IMR-90 (cell line): ENCODE data around the gene ARF1. TPM values are rescaled to one million over a fixed set of nuclear protein-coding genes. Genes with fewer than 3 reads are reported as not detected.

Source experiments
- ATAC-seq: fragments of 200-7000 bp; cut with Tn5 transposase; 2 replicates; pipeline ENCODE4 v1.9.1; 2020; ENCODE audit warnings: low read depth, mild to moderate bottlenecking, moderate library complexity
- BruUV-seq: library from RNA; stranded (reverse); fragments of 400-500 nt; replicated peaks from 2 replicates; lab custom pipeline; 2021; lab: Mats Ljungman, UMichigan
- CTCF ChIA-PET: fragments of 300-600 bp; formaldehyde crosslinking; extraction: SDS; loops from one replicate; lab custom pipeline; 2021; ENCODE audit warnings: antibody characterized with exemption; lab: Yijun Ruan, JAX
- POLR2A ChIA-PET: fragments of 300-600 bp; sonication (Branson Sonifier 250); formaldehyde crosslinking; loops from one replicate; lab custom pipeline; 2022; ENCODE audit warnings: antibody characterized with exemption; ENCODE audit not compliant: unreplicated experiment; lab: Charles Lee
- DNase-seq: peaks from one replicate; pipeline ENCODE4 v3.0.0; 2013
- H2AFZ ChIP-seq: replicated peaks from 2 replicates; pipeline ENCODE3; 2013; ENCODE audit warnings: low read length, mild to moderate bottlenecking; ENCODE audit not compliant: poor library complexity
- H2AK5ac ChIP-seq: 2 replicates; pipeline ENCODE4 v1.6.1; 2013; ENCODE audit warnings: low read depth, low read length, inconsistent platforms
- H2AK9ac ChIP-seq: replicated peaks from 2 replicates; pipeline ENCODE3; 2013; ENCODE audit warnings: mild to moderate bottlenecking, low read depth, low read length, moderate library complexity; ENCODE audit not compliant: poor library complexity
- H2BK120ac ChIP-seq: 2 replicates; pipeline ENCODE4 v1.6.1; 2013; ENCODE audit warnings: low read depth, low read length, inconsistent platforms
- H2BK15ac ChIP-seq: 3 replicates; pipeline ENCODE4 v1.6.1; 2013; ENCODE audit warnings: low read depth, low read length, inconsistent platforms
- H2BK20ac ChIP-seq: 2 replicates; pipeline ENCODE4 v1.6.1; 2013; ENCODE audit warnings: low read depth, mild to moderate bottlenecking, inconsistent platforms, low read length, moderate library complexity
- H2BK5ac ChIP-seq: 2 replicates; pipeline ENCODE4 v1.6.1; 2013; ENCODE audit warnings: mild to moderate bottlenecking, low read depth, low read length, inconsistent platforms; ENCODE audit not compliant: poor library complexity, severe bottlenecking
- H3K14ac ChIP-seq: replicated peaks from 2 replicates; pipeline ENCODE4 v1.6.1; 2013; ENCODE audit warnings: low read depth, low read length, inconsistent platforms
- H3K18ac ChIP-seq: 2 replicates; pipeline ENCODE4 v1.6.1; 2013; ENCODE audit warnings: low read depth, low read length, control low read depth
- H3K23ac ChIP-seq: 2 replicates; pipeline ENCODE4 v1.6.1; 2013; ENCODE audit warnings: low read depth, low read length, inconsistent platforms
- H3K27ac ChIP-seq: 2 replicates; pipeline ENCODE4 v1.5.1; 2013; ENCODE audit warnings: mild to moderate bottlenecking, control low read depth, low read length; ENCODE audit not compliant: insufficient read depth
- H3K27me3 ChIP-seq: 2 replicates; pipeline ENCODE4 v1.6.1; 2013; ENCODE audit warnings: low read length; ENCODE audit not compliant: control insufficient read depth, insufficient read depth
- H3K36me3 ChIP-seq: 2 replicates; pipeline ENCODE4 v1.6.1; 2013; ENCODE audit warnings: low read length, mixed read lengths; ENCODE audit not compliant: control insufficient read depth, insufficient read depth
- H3K4ac ChIP-seq: 2 replicates; pipeline ENCODE4 v1.6.1; 2013; ENCODE audit warnings: low read depth, low read length, inconsistent platforms
- H3K4me1 ChIP-seq: 2 replicates; pipeline ENCODE4 v1.6.1; 2013; ENCODE audit warnings: low read length, mixed read lengths; ENCODE audit not compliant: control insufficient read depth, insufficient read depth
- H3K4me2 ChIP-seq: 2 replicates; pipeline ENCODE4 v1.6.1; 2013; ENCODE audit warnings: low read depth, mild to moderate bottlenecking, control low read depth, low read length, moderate library complexity
- H3K4me3 ChIP-seq: 2 replicates; pipeline ENCODE4 v1.5.1; 2013; ENCODE audit warnings: low read depth, mild to moderate bottlenecking, control low read depth, low read length, moderate library complexity; ENCODE audit not compliant: insufficient read depth
- H3K56ac ChIP-seq: 2 replicates; pipeline ENCODE4 v1.6.1; 2013; ENCODE audit warnings: low read length, inconsistent platforms; ENCODE audit not compliant: insufficient read depth; ENCODE audit errors: extremely low read depth
- H3K79me1 ChIP-seq, 2 experiments: 2 replicates each; pipeline ENCODE4 v1.6.1; 2013; ENCODE audit warnings: low read length in 2 of 2, inconsistent platforms in 1 of 2, low read depth in 1 of 2
- H3K9ac ChIP-seq: 2 replicates; pipeline ENCODE4 v1.6.1; 2013; ENCODE audit warnings: low read depth, low read length, control low read depth
- H3K9me1 ChIP-seq: 2 replicates; pipeline ENCODE4 v1.6.1; 2013; ENCODE audit warnings: low read length, inconsistent platforms; ENCODE audit not compliant: insufficient read depth
- H3K9me3 ChIP-seq: 2 replicates; pipeline ENCODE4 v1.6.1; 2013; ENCODE audit warnings: low read length; ENCODE audit not compliant: control insufficient read depth, insufficient read depth
- H4K20me1 ChIP-seq: 2 replicates; pipeline ENCODE4 v1.6.1; 2013; ENCODE audit warnings: low read length, inconsistent platforms; ENCODE audit not compliant: insufficient read depth
- H4K5ac ChIP-seq: 2 replicates; pipeline ENCODE4 v1.6.1; 2013; ENCODE audit warnings: mild to moderate bottlenecking, low read depth, low read length, control low read depth
- H4K8ac ChIP-seq, 2 experiments: 2 replicates each; pipeline ENCODE4 v1.6.1; 2013; ENCODE audit warnings: low read depth in 2 of 2, low read length in 2 of 2, control low read depth in 1 of 2, inconsistent platforms in 1 of 2
- H4K91ac ChIP-seq: 2 replicates; pipeline ENCODE4 v1.6.1; 2013; ENCODE audit warnings: low read depth, low read length, inconsistent platforms; ENCODE audit not compliant: insufficient read depth
- BHLHE40 ChIP-seq: fragments of 150-350 bp; IDR thresholded peaks from 2 replicates; pipeline ENCODE4 v1.6.1; 2016; ENCODE audit warnings: mild to moderate bottlenecking, low read depth, low read length
- CEBPB ChIP-seq: IDR thresholded peaks from 2 replicates; pipeline ENCODE4 v1.6.1; 2012; ENCODE audit warnings: low read depth, low read length, improper control_type of control experiment
- CHD1 ChIP-seq: IDR thresholded peaks from 2 replicates; pipeline ENCODE4 v1.6.1; 2012; ENCODE audit warnings: low read depth, low read length, improper control_type of control experiment
- FOS ChIP-seq: fragments of 150-350 bp; IDR thresholded peaks from 2 replicates; pipeline ENCODE4 v1.6.1; 2016; ENCODE audit warnings: low read depth, low read length
- MAFK ChIP-seq: IDR thresholded peaks from 2 replicates; pipeline ENCODE4 v1.6.1; 2012; ENCODE audit warnings: low read depth, low read length, improper control_type of control experiment
- MAZ ChIP-seq: IDR thresholded peaks from 2 replicates; pipeline ENCODE4 v1.6.1; 2012; ENCODE audit warnings: low read depth, mild to moderate bottlenecking, low read length, improper control_type of control experiment, moderate library complexity, borderline replicate concordance
- MXI1 ChIP-seq: IDR thresholded peaks from 2 replicates; pipeline ENCODE4 v1.6.1; 2012; ENCODE audit warnings: low read depth, mild to moderate bottlenecking, low read length, moderate library complexity, borderline replicate concordance
- NFE2L2 ChIP-seq: fragments of 150-350 bp; IDR thresholded peaks from 2 replicates; pipeline ENCODE4 v1.6.1; 2016; ENCODE audit warnings: low read depth, mild to moderate bottlenecking, low read length
- POLR2A ChIP-seq: IDR thresholded peaks from 2 replicates; pipeline ENCODE4 v1.6.1; 2012; ENCODE audit warnings: mild to moderate bottlenecking, low read depth, low read length
- RCOR1 ChIP-seq: IDR thresholded peaks from 2 replicates; pipeline ENCODE4 v1.6.1; 2012; ENCODE audit warnings: mild to moderate bottlenecking, low read length, improper control_type of control experiment; ENCODE audit not compliant: insufficient replicate concordance
- RFX5 ChIP-seq: IDR thresholded peaks from 2 replicates; pipeline ENCODE4 v1.8.0; 2012; ENCODE audit warnings: low read depth, mild to moderate bottlenecking, low read length, moderate library complexity
- USF2 ChIP-seq: fragments of 150-350 bp; IDR thresholded peaks from 2 replicates; pipeline ENCODE4 v1.6.1; 2017; ENCODE audit warnings: mild to moderate bottlenecking, antibody characterized with exemption, low read length, low read depth
- WGBS, 2 experiments: methylation state at CpG; one replicate each; pipeline versions ENCODE4 v1.1.5 to v1.1.7; 2013; ENCODE audit warnings: missing lambda C conversion rate in 2 of 2; ENCODE audit not compliant: insufficient read length in 1 of 2; ENCODE audit errors: extremely low coverage in 2 of 2; 5-methylcytosine and 5-hydroxymethylcytosine counted together
- dilution Hi-C: fragments of 300-500 bp; cut with HindIII; formaldehyde crosslinking; loops from one replicate; pipeline ENCODE4 v1.14.3; 2018; ENCODE audit warnings: low sequenced_read_pairs; ENCODE audit not compliant: unreplicated experiment
- in situ Hi-C: fragments of 300-500 bp; cut with MboI; formaldehyde crosslinking; loops from 3 replicates; pipeline ENCODE4 v1.14.3; 2019; ENCODE audit warnings: low sequenced_read_pairs, inconsistent platforms, mixed read lengths
- intact Hi-C: fragments of 100-400 bp; cut with micrococcal nuclease; formaldehyde crosslinking; loops from 2 replicates; pipeline ENCODE4 v1.10.0; 2022
- polyA plus RNA-seq, 3 experiments: library from polyadenylated mRNA; depleted of rRNA; stranded (reverse); fragments of >200 nt; gene quantifications; 2 replicates each; pipeline ENCODE4 v1.2.3, GENCODE V29; 2012; ENCODE audit warnings: low replicate concordance in 1 of 3
- total RNA-seq: library from RNA; depleted of rRNA; stranded (reverse); fragments of >200 nt; gene quantifications from 2 replicates; pipeline ENCODE4 v1.2.3, GENCODE V29; 2012

Gene ARF1
- total and polyA plus RNA-seq, 2 of the 4 experiments (the other 2 are of a cell fraction): 330 to 1,100 TPM

GRCh38 chr1:228081144-228081543, 1.4 kb upstream of the ARF1 start:
- Histone ChIP-seq H3K27me3 (no peaks in the 10 kb centered on the region), H3K4me2 (peak overlapping the region; percentile 100), H3K14ac (no peak overlapping the region), H2BK120ac (no peak overlapping the region), H3K56ac (no peak overlapping the region), H3K27ac (no peak overlapping the region; the same call in 1 of the 2 replicates), H4K91ac (no peak overlapping the region), H4K5ac (no peak overlapping the region), H3K9ac (peak overlapping the region; percentile 97), H2AK9ac (peak overlapping the region; percentile 70), H3K9me1 (peaks cover 10% of the 10 kb centered on the region; the same call in 1 of the 2 replicates), H3K4me1 (peaks cover 14% of the 10 kb centered on the region), H4K20me1 (peaks cover 42% of the 10 kb centered on the region), H3K18ac (no peak overlapping the region), H3K4me3 (peak overlapping the region; percentile 82), H3K23ac (no peak overlapping the region), H3K4ac (no peak overlapping the region), H3K79me1 (peaks cover 3 to 30% of the 10 kb centered on the region in 2 experiments; a peak in 2 of 4 replicates), H2BK15ac (no peak overlapping the region), H2AK5ac (no peak overlapping the region), H3K9me3 (no peaks in the 10 kb centered on the region), H3K36me3 (peaks cover 2% of the 10 kb centered on the region; the same call in 1 of the 2 replicates), H2BK5ac (no peak overlapping the region), H2AFZ (no peak overlapping the region), H2BK20ac (no peak overlapping the region), H4K8ac (no peak overlapping the region; a peak in 1 of 4 replicates)
- POLR2A ChIA-PET: no interaction called here
- dilution Hi-C loops: no loop called here
- BruUV-seq: no TSS peak
- DNase-seq (no peak), ATAC-seq (no peak)
- CTCF ChIA-PET: interaction anchor here (1.1 kb wide), 1 partner anchor 33 kb away, joined by 5 read pairs; no protein-coding TSS in a partner anchor
- no CpG with 5 or more reads among the region's 7 CpGs for WGBS, 2 experiments
- intact Hi-C loops: loop anchor here (5.0 to 10.0 kb wide), 4 partner anchors 84 to 596 kb away; partner anchors contain the start of gene WNT9A
- no peak for TF ChIP-seq CEBPB
- no peak for TF ChIP-seq RCOR1
- no peak for TF ChIP-seq MXI1
- no peak for TF ChIP-seq POLR2A
- no peak for TF ChIP-seq BHLHE40
- TF ChIP-seq RFX5: no peak
- TF ChIP-seq NFE2L2: no peak
- no peak for TF ChIP-seq FOS
- no peak for TF ChIP-seq MAZ
- TF ChIP-seq USF2: no peak
- TF ChIP-seq MAFK: no peak
- no peak for TF ChIP-seq CHD1
- in situ Hi-C loops: loop anchor here (10.0 kb wide), 1 partner anchor 316 kb away; no protein-coding TSS in a partner anchor
